ENCODE data around the gene SELENOO. TPM values are rescaled to one million over a fixed set of nuclear protein-coding genes. Genes with fewer than 3 reads are reported as not detected.
A peak's percentile ranks its signal among the peaks of the same experiment; 100 is the strongest.

The SELENOO gene
- total and polyA plus RNA-seq, 3 donors from 2014 or later = 20.8 to 66.8 (median 57.9) TPM

- H3K36me3 ChIP-seq (ENCODE audit: low read depth, missing control alignments) = no peaks in the 10 kb centered on the region
- no peaks in the 10 kb centered on the region for H3K9me3 ChIP-seq
- no peaks in the 10 kb centered on the region for H3K27me3 ChIP-seq
- WGBS, 2 donors = 83 to 88% methylated on average over 13 to 42 of the region's 43 CpGs
- no peak for DNase-seq
- no peak overlapping the region for H3K27ac ChIP-seq
- H3K4me1 ChIP-seq = peaks cover 5% of the 10 kb centered on the region
- no peak overlapping the region for H3K4me3 ChIP-seq
- intact Hi-C loops (cut with DNase I; ENCODE audit: low total_unique reads) = no loop called here
- no peak for TF ChIP-seq POLR2A (IDR thresholded peaks at IDR 0.05)
- TF ChIP-seq CTCF (IDR thresholded peaks at IDR 0.05) = no peak
Measured at GRCh38 chr22:50218153-50218995, 17.6 kb downstream of the SELENOO start.

GRCh38 chr22:50218996-50219727 lies 18.4 kb downstream of the SELENOO start:
- Histone ChIP-seq H3K36me3 (ENCODE audit: low read depth, missing control alignments) (no peaks in the 10 kb centered on the region), H3K9me3 (no peaks in the 10 kb centered on the region), H3K4me1 (peaks cover 5% of the 10 kb centered on the region), H3K27ac (no peak overlapping the region), H3K4me3 (no peak overlapping the region), H3K27me3 (no peaks in the 10 kb centered on the region)
- intact Hi-C loops (cut with DNase I; ENCODE audit: low total_unique reads) = no loop called here
- whole genome bisulfite sequencing, 2 donors = 73 to 85% methylated on average over 35 to 42 of the region's 42 CpGs
- TF ChIP-seq CTCF (IDR thresholded peaks at IDR 0.05) = no peak
- TF ChIP-seq POLR2A (IDR thresholded peaks at IDR 0.05) = no peak
- DNase-seq = peak; percentile 85

GRCh38 chr22:50219800-50220602 lies 19.2 kb downstream of the SELENOO start:
- no peak overlapping the region for H3K4me3 ChIP-seq
- H3K4me1 ChIP-seq = peaks cover 3% of the 10 kb centered on the region
- H3K36me3 ChIP-seq (ENCODE audit: low read depth, missing control alignments) = no peaks in the 10 kb centered on the region
- H3K27me3 ChIP-seq = no peaks in the 10 kb centered on the region
- H3K27ac ChIP-seq = no peak overlapping the region
- intact Hi-C loops (cut with DNase I; ENCODE audit: low total_unique reads) = no loop called here
- DNase-seq = no peak
- WGBS, 2 donors = 83 to 84% methylated on average over 8 to 25 of the region's 25 CpGs
- no peaks in the 10 kb centered on the region for H3K9me3 ChIP-seq
- TF ChIP-seq CTCF (IDR thresholded peaks at IDR 0.05) (no peak), POLR2A (IDR thresholded peaks at IDR 0.05) (no peak)

GRCh38 chr22:50220603-50221409 lies 20.0 kb downstream of the SELENOO start:
- Histone ChIP-seq H3K36me3 (ENCODE audit: low read depth, missing control alignments) (no peaks in the 10 kb centered on the region), H3K9me3 (no peaks in the 10 kb centered on the region), H3K27me3 (no peaks in the 10 kb centered on the region), H3K4me1 (no peaks in the 10 kb centered on the region), H3K27ac (no peak overlapping the region), H3K4me3 (no peak overlapping the region)
- no peak for DNase-seq
- no peak for TF ChIP-seq POLR2A (IDR thresholded peaks at IDR 0.05)
- TF ChIP-seq CTCF (IDR thresholded peaks at IDR 0.05) = no peak
- intact Hi-C loops (cut with DNase I; ENCODE audit: low total_unique reads) = no loop called here
- WGBS, 2 donors = 87 to 92% methylated on average over 19 to 45 of the region's 45 CpGs
